ENCODE results near the gene GSTP1.

DNA sequence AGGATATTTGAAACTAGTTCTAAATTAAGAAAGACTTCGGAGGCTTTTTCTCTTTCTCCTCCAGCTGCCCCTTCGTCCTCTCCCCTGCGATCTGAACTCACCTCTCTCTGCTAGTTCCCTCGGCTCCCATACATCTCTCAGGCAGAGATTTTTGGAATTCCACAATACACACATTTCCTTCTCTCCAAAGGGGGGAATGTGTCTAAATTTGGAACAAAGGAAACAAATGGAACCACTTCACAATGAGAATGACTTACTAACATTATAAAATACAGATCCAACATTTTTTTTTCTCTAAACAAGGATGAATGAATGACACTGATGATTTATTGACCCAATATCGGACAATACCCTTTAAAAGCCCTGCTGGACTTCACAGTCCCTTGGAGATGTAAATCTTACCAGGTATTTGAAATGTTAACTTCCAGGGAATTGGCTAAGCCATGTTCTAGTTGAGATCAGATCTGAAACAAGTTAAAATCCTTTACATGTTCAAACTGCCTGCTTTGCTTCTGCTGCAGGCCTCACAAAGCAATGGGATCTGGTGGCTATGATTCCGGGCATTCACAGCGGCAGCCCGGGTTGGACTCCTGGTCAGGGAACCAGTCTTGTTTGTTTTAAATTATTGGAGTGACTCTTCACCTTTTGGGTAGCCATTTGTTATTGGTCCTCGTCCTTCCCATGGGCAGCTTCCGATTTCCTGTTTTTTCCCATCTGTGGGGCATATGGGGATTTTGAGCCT, 20.5 kb upstream of the GSTP1 start:
- TF ChIP-seq SIN3A (IDR thresholded peaks at IDR 0.05; ENCODE audit: borderline replicate concordance, insufficient read depth, low read depth, low read length) = no peak
- TF ChIP-seq, protein P1, sequence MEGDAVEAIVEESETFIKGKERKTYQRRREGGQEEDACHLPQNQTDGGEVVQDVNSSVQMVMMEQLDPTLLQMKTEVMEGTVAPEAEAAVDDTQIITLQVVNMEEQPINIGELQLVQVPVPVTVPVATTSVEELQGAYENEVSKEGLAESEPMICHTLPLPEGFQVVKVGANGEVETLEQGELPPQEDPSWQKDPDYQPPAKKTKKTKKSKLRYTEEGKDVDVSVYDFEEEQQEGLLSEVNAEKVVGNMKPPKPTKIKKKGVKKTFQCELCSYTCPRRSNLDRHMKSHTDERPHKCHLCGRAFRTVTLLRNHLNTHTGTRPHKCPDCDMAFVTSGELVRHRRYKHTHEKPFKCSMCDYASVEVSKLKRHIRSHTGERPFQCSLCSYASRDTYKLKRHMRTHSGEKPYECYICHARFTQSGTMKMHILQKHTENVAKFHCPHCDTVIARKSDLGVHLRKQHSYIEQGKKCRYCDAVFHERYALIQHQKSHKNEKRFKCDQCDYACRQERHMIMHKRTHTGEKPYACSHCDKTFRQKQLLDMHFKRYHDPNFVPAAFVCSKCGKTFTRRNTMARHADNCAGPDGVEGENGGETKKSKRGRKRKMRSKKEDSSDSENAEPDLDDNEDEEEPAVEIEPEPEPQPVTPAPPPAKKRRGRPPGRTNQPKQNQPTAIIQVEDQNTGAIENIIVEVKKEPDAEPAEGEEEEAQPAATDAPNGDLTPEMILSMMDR (IDR thresholded peaks at IDR 0.05) = no peak
- TF ChIP-seq, protein P2, sequence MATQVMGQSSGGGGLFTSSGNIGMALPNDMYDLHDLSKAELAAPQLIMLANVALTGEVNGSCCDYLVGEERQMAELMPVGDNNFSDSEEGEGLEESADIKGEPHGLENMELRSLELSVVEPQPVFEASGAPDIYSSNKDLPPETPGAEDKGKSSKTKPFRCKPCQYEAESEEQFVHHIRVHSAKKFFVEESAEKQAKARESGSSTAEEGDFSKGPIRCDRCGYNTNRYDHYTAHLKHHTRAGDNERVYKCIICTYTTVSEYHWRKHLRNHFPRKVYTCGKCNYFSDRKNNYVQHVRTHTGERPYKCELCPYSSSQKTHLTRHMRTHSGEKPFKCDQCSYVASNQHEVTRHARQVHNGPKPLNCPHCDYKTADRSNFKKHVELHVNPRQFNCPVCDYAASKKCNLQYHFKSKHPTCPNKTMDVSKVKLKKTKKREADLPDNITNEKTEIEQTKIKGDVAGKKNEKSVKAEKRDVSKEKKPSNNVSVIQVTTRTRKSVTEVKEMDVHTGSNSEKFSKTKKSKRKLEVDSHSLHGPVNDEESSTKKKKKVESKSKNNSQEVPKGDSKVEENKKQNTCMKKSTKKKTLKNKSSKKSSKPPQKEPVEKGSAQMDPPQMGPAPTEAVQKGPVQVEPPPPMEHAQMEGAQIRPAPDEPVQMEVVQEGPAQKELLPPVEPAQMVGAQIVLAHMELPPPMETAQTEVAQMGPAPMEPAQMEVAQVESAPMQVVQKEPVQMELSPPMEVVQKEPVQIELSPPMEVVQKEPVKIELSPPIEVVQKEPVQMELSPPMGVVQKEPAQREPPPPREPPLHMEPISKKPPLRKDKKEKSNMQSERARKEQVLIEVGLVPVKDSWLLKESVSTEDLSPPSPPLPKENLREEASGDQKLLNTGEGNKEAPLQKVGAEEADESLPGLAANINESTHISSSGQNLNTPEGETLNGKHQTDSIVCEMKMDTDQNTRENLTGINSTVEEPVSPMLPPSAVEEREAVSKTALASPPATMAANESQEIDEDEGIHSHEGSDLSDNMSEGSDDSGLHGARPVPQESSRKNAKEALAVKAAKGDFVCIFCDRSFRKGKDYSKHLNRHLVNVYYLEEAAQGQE (IDR thresholded peaks at IDR 0.05; ENCODE audit: insufficient read depth in 1 of 2, low read depth in 2 of 2, low read length in 1 of 2) = no peak
- no peak for TF ChIP-seq POLR2AphosphoS5 (IDR thresholded peaks at IDR 0.05; ENCODE audit: low read depth, low read length)
